HCEC 1CT (cell line): Measurements from ENCODE around the gene SUGP1.

ENCODE experiments used
- DNase-seq: peaks from one replicate; pipeline ENCODE4 v3.0.0-alpha.2; 2017

SUGP1 gene

DNA sequence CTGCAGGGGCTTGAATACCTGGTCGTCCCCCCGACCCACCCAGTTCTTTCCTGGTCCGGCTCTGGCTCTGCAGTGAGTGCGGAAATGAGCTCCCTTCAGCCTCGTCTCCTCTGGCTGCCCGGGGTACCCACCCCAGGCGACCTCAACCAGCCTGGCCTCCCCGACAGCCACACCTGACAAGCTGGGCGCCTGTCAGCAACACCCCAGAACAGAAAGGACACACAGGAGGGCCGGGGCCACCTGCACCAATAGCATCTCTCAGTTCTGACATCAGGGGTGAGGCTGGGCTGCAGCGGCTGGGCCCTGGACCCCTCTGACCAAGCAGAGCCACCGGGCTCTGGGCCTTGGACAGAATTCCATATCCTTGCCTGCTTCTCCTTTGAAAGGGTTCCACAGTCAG is 19.7 kb downstream of the SUGP1 start:
- no peak for DNase-seq

- no peak for DNase-seq
These were observed 22.6 kb downstream of the SUGP1 start for GRCh38 chr19:19297759-19298158.

DNA sequence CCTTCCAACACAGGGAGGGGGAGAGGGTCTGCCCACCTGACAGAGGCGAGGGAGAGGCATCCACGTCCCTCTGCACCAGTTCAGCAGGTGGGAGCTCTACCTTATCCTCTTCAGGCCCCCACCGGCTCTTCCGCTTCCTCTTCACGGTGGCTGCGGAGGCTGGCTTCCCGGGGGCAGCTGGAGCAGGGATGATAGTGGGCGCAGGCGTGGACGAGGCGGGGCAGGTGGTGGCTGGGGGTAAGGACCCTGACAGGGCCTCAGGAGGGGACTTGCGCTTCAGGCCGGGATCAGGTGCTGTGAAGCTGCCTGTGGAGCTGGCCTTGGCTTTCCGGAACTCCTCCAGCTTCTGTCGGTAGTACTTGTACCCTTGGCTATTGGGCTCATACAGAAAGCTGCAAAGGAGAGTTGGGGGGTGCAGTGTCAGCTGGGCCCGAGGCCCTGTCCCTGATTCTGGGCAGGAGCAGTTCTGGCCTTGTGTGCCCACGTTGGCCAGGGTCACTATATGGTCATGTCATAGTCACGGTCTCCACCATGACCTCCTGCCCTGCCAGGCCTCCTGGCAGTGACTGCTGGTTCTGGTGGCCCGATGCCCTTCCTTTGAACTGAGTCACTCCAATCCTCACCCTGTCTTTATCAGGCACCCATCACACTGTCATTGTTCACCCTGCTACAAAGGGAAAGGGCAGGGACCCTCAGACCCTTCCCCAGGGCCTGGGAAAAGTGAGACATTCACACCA is 23.2 kb downstream of the SUGP1 start:
- DNase-seq: no peak

DNA sequence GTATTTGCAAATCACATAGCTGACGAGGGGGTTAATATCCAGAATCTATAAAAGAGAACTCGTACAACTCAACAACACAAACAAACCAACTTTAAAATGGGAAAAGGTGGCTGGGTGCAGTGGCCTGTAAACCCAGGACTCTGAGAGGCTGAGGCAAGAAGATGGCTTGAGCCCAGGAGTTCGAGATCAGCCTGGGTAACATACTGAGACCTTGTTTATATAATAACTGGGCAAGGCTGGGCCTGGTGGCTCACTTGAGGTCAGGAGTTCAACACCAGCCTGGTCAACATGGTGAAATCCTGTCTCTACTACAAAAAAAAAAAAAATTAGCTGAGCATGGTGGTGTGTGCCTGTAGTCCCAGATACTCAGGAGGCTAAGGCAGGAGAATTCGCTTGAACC is 25.4 kb downstream of the SUGP1 start:
- no peak for DNase-seq

GRCh38 chr19:19292607-19293006 is 27.7 kb downstream of the SUGP1 start:
- DNase-seq: no peak

- no peak for DNase-seq
These were observed 34.6 kb downstream of the SUGP1 start for GRCh38 chr19:19285686-19286085.

- DNase-seq: no peak
These were observed 39.7 kb downstream of the SUGP1 start for GRCh38 chr19:19280561-19280960.

DNA sequence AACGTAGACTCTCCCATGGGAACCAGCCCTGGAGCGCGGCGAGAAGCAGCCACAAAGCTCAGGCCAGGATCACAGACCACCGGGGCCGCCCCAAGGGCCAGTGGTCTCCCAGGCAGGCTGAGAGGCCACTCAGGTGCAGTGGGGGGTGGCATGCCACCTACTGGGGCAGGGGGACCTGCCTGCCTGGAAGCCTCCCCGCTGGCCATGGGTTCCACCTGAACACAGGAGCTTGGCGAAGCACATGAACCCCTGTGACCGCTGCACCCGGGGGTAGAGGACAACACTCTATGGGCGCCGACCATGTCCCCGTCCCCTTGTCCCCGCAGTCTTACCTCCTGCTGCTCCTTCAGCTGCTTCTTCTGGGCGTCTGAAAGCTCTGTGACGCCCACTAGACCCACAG is 40.5 kb downstream of the SUGP1 start:
- DNase-seq: no peak

- DNase-seq: no peak
These were observed 41.2 kb downstream of the SUGP1 start for GRCh38 chr19:19279062-19279612.

DNA sequence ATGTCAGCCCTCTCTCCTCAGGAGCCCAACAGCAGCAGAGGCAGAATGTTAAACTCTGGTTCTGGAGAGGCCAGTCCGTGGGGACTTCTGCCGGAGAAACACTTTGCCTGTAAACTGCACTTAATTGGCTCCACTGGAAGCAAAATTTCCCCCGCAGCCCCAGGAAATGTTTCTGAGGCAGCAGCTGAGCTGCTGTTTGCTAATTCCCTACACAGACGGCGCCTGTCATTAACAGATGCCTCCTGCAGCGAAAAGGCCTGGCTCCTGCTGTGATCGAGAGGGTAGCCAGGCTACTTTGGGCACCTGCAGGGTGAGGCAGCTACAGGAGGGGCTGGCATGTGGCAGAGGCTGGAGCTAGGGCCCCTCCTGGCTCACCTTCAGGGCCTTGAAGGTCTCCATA is 42.0 kb downstream of the SUGP1 start:
- no peak for DNase-seq

- no peak for DNase-seq
These were observed 43.5 kb downstream of the SUGP1 start for GRCh38 chr19:19276851-19277250.

DNA sequence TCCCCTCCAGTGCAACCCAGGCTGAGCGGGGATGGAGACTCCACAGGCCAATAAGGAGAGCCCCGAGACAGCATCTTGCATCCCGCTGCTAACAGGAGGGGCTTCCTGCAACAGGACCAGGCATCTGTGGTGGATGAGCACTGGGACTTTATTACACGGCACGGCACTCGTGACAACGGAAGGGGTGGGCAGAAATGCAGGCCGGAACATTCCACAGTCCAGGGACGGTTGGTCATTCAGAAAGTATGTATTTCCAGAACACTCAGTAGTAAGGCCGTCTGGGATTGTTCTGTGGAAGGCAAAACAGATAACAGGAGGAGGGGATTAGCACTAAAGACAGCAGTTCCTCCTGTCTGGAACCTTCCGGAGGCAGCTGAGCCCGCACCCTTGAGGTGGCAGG is 43.9 kb downstream of the SUGP1 start:
- DNase-seq: peak; percentile 68

GRCh38 chr19:19274716-19275565 is 45.4 kb downstream of the SUGP1 start:
- no peak for DNase-seq

DNA sequence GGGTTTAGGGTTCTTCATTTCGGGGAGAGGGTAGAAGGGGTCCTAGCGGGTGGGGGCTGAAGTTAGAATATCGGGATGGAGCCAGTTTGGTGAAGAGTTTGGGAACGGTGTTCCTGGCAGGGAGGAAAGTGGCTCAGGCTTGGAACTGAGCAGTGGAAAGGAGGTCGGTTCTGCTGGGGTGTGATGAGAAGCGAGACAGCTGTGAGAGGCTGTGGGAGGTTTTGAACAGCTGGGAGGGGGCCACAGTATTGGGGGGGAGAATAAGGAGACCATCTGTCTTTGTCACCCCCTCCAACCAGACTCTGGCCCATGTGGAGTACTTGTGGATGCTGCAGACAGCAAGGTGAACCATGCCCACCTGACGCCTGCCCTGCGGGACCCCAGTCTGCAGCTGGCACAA is 46.2 kb downstream of the SUGP1 start:
- no peak for DNase-seq

DNA sequence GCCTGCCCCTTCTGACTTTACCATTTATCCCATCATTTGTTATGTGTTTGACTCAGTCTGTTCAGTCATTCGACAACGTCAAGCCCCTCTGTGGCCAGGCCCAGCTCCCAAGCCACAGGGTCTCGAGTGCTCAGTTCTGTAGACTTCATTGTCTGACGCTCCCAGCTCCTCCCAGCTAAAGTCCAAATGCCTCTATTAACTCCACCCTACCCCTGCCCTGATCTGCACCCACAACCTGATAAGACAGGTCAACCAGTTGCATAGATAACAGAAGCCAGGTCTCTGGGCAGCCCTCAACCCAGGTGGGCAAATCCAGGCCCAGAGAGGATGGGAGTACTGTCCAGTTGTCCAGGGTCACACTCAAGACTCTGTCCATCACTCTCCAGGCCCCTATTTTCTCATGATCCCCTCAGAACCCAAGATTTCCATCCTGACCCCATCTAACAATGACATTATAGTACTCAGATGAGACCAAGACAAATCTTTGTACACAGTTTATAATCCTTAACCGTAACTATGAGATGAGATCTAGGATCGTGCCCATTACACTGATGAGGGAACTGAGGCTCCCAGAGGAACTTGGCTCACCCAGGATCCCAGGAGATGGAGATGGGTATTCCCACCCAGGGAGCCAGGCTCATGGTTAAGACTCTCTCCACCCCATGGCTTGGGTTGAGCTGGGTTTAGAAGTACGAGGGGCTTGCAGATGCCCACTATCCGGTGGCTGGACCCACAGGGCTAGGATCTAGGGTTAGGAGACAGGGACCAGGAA is 48.3 kb downstream of the SUGP1 start:
- DNase-seq: no peak

DNA sequence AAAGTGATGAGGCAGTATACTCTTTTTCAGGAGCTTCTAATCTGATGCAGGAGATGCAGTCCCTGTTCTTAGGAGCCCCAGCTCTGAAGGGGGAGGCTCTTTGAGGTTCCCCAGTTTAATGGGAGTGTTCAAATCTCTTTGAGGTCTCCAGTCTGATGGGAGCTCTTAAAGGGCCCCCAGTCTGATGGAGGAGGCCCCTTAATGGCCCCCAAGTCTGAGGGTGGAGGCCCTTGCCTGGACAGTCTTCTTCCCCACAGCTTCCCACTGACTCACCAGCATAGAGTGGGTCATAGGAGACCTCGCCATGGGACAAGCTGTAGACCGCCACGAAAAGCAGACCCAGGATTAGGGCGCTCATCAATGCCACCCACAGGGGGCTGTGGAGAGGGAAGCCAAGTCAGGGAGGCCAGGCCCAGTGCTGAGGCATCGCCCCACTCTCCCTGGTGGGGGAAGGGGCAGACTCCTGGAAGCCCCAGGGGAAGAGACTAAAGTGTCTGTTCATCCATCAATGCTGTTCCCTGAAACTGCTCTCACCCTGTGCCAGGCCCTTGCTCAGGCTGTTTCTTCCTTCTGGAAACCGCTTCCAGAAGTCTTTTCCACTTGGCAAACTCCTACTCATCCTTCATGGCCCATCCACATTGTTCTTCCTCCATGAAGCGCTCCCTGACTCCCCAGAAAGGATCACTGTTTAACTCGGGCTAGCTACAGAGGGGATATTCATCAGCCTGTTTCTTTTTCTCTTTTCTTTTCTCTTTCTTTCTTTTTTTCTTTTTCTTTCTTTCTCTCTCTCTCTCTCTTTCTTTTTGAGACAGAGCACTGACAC is 49.3 kb downstream of the SUGP1 start:
- DNase-seq: no peak

- DNase-seq: no peak
These were observed 50.2 kb downstream of the SUGP1 start for GRCh38 chr19:19269952-19270694.

- no peak for DNase-seq
These were observed 51.6 kb downstream of the SUGP1 start for GRCh38 chr19:19268453-19269385.

- DNase-seq: no peak
These were observed 53.0 kb downstream of the SUGP1 start for GRCh38 chr19:19267305-19267704.

DNA sequence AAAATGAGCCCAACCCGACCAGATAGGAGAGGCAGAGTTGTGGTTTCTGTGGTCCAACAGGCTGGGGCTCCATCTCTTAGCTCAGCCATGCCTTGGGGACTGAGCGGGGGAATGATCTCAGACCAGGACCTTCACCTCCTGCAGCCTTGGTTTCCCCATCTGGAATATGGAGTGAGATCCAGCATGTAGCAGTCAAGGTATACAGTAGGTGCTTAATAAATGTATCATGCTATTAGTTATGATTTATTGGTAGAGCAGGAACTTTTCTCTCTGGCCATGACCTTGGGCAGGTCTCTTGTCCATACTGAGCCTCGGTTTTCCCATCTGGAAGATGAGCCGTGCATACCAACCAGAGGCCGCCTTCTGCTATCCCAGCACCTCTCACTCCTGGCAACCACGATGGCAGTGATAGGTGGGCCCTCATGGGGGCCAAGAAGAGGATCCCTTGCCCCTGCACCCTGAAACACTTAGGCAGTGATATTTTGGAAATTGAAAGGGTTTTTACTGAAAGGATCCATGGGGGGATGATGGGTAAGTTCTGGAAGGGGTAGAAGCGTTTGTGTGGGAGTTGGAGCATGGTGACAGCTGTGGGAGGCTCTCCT is 56.3 kb downstream of the SUGP1 start:
- DNase-seq: no peak
